HCT116 (cell line): ENCODE results near the gene DKK3.

Source experiments
- POLR2A ChIP-seq: IDR thresholded peaks from 2 replicates; pipeline ENCODE4 v1.7.0; 2011; ENCODE audit warnings: borderline replicate concordance; ENCODE audit not compliant: insufficient read depth, insufficient read length; ENCODE audit errors: extremely low read depth
- TCF7L2 ChIP-seq: IDR thresholded peaks from 2 replicates; pipeline ENCODE4 v1.7.0; 2011; ENCODE audit warnings: borderline replicate concordance, inconsistent platforms; ENCODE audit not compliant: insufficient read depth, insufficient read length; ENCODE audit errors: extremely low read depth
- TF ChIP-seq, protein P1 (sequence below), 3 experiments: fragments of 200-600 bp in 1 of 3; sonication (generic) in 1 of 3; IDR thresholded peaks in 2 of 3; conservative IDR thresholded peaks in 1 of 3; 2 replicates each; pipeline ENCODE4 v1.5.1; 2012 to 2017; ENCODE audit warnings: low read depth in 2 of 3, low read length in 2 of 3, antibody characterized with exemption in 1 of 3, borderline replicate concordance in 1 of 3, control low read depth in 1 of 3, mild to moderate bottlenecking in 1 of 3, mixed read lengths in 1 of 3, mixed run types in 1 of 3, moderate library complexity in 1 of 3; ENCODE audit not compliant: insufficient read depth in 1 of 3

GRCh38 chr11:11995601-11996000, 12.8 kb downstream of the DKK3 start:
- TF ChIP-seq, protein P1, sequence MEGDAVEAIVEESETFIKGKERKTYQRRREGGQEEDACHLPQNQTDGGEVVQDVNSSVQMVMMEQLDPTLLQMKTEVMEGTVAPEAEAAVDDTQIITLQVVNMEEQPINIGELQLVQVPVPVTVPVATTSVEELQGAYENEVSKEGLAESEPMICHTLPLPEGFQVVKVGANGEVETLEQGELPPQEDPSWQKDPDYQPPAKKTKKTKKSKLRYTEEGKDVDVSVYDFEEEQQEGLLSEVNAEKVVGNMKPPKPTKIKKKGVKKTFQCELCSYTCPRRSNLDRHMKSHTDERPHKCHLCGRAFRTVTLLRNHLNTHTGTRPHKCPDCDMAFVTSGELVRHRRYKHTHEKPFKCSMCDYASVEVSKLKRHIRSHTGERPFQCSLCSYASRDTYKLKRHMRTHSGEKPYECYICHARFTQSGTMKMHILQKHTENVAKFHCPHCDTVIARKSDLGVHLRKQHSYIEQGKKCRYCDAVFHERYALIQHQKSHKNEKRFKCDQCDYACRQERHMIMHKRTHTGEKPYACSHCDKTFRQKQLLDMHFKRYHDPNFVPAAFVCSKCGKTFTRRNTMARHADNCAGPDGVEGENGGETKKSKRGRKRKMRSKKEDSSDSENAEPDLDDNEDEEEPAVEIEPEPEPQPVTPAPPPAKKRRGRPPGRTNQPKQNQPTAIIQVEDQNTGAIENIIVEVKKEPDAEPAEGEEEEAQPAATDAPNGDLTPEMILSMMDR (IDR thresholded peaks at IDR 0.05 in 2 of 3, conservative IDR thresholded peaks at IDR 0.05 in 1 of 3; ENCODE audit: borderline replicate concordance in 1 of 3, insufficient read depth in 1 of 3, low read depth in 2 of 3, low read length in 2 of 3) = no peak
- TF ChIP-seq TCF7L2 = no peak
- no peak for TF ChIP-seq POLR2A
